ENCODE measurements around the gene LMO1.

- TF ChIP-seq, protein P1, sequence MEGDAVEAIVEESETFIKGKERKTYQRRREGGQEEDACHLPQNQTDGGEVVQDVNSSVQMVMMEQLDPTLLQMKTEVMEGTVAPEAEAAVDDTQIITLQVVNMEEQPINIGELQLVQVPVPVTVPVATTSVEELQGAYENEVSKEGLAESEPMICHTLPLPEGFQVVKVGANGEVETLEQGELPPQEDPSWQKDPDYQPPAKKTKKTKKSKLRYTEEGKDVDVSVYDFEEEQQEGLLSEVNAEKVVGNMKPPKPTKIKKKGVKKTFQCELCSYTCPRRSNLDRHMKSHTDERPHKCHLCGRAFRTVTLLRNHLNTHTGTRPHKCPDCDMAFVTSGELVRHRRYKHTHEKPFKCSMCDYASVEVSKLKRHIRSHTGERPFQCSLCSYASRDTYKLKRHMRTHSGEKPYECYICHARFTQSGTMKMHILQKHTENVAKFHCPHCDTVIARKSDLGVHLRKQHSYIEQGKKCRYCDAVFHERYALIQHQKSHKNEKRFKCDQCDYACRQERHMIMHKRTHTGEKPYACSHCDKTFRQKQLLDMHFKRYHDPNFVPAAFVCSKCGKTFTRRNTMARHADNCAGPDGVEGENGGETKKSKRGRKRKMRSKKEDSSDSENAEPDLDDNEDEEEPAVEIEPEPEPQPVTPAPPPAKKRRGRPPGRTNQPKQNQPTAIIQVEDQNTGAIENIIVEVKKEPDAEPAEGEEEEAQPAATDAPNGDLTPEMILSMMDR (optimal IDR thresholded peaks at IDR 0.05 in 1 of 3, IDR thresholded peaks at IDR 0.05 in 1 of 3, conservative IDR thresholded peaks at IDR 0.05 in 1 of 3; ENCODE audit: extremely low read depth in 1 of 3, insufficient read depth in 2 of 3, low read length in 3 of 3) = no peak
- TF ChIP-seq EZH2 (IDR thresholded peaks at IDR 0.05; ENCODE audit: low read length) = no peak
Measured at GRCh38 chr11:8218409-8218808, 45.3 kb downstream of the LMO1 start.

All from keratinocyte (primary cell).